Fibroblast of lung (primary cell): ENCODE measurements around the gene SELENOP.

Experiments
- CTCF ChIP-seq, 2 donors: IDR thresholded peaks in 1 of 2; conservative IDR thresholded peaks in 1 of 2; 1 replicate in 1 of 2; 2 replicates in 1 of 2; pipeline ENCODE4 v1.5.1; 2011 to 2012; ENCODE audit warnings: low read length in 2 of 2, control low read depth in 1 of 2, inconsistent platforms in 1 of 2, low read depth in 1 of 2, mild to moderate bottlenecking in 1 of 2
- EZH2 ChIP-seq: IDR thresholded peaks from 2 replicates; pipeline ENCODE4 v1.5.1; 2012; ENCODE audit warnings: low read length, control low read depth, mild to moderate bottlenecking; ENCODE audit errors: missing control alignments

- TF ChIP-seq CTCF (conservative IDR thresholded peaks at IDR 0.05 in 1 of 2, IDR thresholded peaks at IDR 0.05 in 1 of 2; ENCODE audit: low read depth in 1 of 2, low read length in 2 of 2) (no peak), EZH2 (no peak)
Measured at GRCh38 chr5:42784132-42784531, 27.6 kb downstream of the SELENOP start.
